Smooth muscle cell (in vitro differentiated cells): ENCODE results near the gene LYPD6B. TPM values are rescaled to one million over a fixed set of nuclear protein-coding genes. Genes with fewer than 3 reads are reported as not detected.

Source experiments
- DNase-seq: peaks from one replicate; lab custom pipeline; 2025; ENCODE audit not compliant: unreplicated experiment; lab: John Stamatoyannopoulos, UW
- H2AFZ ChIP-seq: fragments of 200-600 bp; sonication (generic); 2 replicates; pipeline ENCODE4 v1.6.0; 2016; ENCODE audit warnings: antibody characterized with exemption, low read depth, mild to moderate bottlenecking
- H3F3A ChIP-seq: fragments of 200-600 bp; sonication (generic); 2 replicates; pipeline ENCODE4 v1.6.0; 2017; ENCODE audit warnings: antibody characterized with exemption, low read depth
- H3K27ac ChIP-seq: fragments of 200-600 bp; sonication (generic); 2 replicates; pipeline ENCODE4 v1.5.1; 2016; ENCODE audit warnings: low read depth, mild to moderate bottlenecking
- H3K27me3 ChIP-seq: fragments of 200-600 bp; sonication (generic); 2 replicates; pipeline ENCODE4 v1.6.1; 2016; ENCODE audit warnings: low read depth, mild to moderate bottlenecking
- H3K36me3 ChIP-seq: fragments of 200-600 bp; sonication (generic); 2 replicates; pipeline ENCODE4 v1.5.1; 2016; ENCODE audit warnings: low read depth
- H3K4me1 ChIP-seq: fragments of 200-600 bp; sonication (generic); 2 replicates; pipeline ENCODE4 v1.5.1; 2016; ENCODE audit warnings: low read depth
- H3K4me2 ChIP-seq: fragments of 200-600 bp; sonication (generic); 2 replicates; pipeline ENCODE4 v1.6.0; 2016; ENCODE audit warnings: mild to moderate bottlenecking
- H3K4me3 ChIP-seq: fragments of 200-600 bp; sonication (generic); 2 replicates; pipeline ENCODE4 v1.5.1; 2016; ENCODE audit warnings: mild to moderate bottlenecking
- H3K79me2 ChIP-seq: fragments of 200-600 bp; sonication (generic); 2 replicates; pipeline ENCODE4 v1.6.0; 2016; ENCODE audit warnings: low read depth, mild to moderate bottlenecking
- H3K9ac ChIP-seq: fragments of 200-600 bp; sonication (generic); 2 replicates; pipeline ENCODE4 v1.6.0; 2016; ENCODE audit warnings: low read depth
- H3K9me3 ChIP-seq: fragments of 200-600 bp; sonication (generic); replicated peaks from 2 replicates; pipeline ENCODE4 v1.5.1; 2016; ENCODE audit warnings: low read depth
- H4K20me1 ChIP-seq: fragments of 200-600 bp; sonication (generic); 2 replicates; pipeline ENCODE4 v1.6.0; 2016; ENCODE audit warnings: low read depth
- WGBS: methylation state at CpG from one replicate; pipeline ENCODE4 v1.1.7; 2016; ENCODE audit warnings: low lambda C conversion rate; 5-methylcytosine and 5-hydroxymethylcytosine counted together
- polyA plus RNA-seq: library from polyadenylated mRNA; unstranded; fragments of >200 nt; fragmentation: Nextera tagmentation; extraction: Ambion mirVana; gene quantifications from 2 replicates; pipeline ENCODE4 v1.2.1, GENCODE V29; 2016
- total RNA-seq: library from RNA; depleted of rRNA; stranded (reverse); fragments of >200 nt; gene quantifications from 2 replicates; pipeline ENCODE4 v1.2.3, GENCODE V29; 2014
- TF ChIP-seq, protein P1 (sequence below): fragments of 200-600 bp; sonication (generic); IDR thresholded peaks from 2 replicates; pipeline ENCODE4 v1.5.1; 2017; ENCODE audit warnings: borderline replicate concordance, mild to moderate bottlenecking, antibody characterized with exemption; ENCODE audit not compliant: insufficient read depth, poor library complexity, severe bottlenecking

LYPD6B gene
- total and polyA plus RNA-seq, 2 experiments from 2014 or later: 4.9 to 10.6 TPM

DNA sequence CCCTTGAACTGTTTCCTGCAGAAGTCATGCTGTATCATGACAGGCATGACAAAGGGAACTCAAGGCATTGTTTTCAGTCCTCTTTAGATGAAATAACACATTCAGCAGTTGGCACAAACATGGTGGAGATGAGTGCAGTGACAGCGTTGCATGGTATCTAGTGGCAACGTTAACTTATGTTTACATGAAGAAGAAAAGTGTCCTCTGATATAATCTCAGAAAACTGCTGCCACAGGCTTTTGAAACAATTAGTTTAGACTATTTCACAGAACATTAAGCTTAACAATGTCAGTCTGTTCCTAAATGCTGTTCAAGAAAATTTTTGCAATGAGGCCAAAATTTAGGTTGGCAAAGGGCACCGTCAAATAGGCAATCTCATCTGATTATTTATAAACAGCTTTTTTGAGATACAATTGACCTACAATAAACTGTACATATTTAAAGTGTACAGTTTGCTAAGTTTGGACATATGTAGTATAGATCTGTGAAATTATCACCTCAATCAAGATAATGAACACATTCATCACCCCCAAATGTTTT lies 64.7 kb downstream of the LYPD6B start:
- no peak for DNase-seq
- H3K9me3 ChIP-seq: no peaks in the 10 kb centered on the region
- no peaks in the 10 kb centered on the region for H3F3A ChIP-seq
- 88% methylated on average over 3 of the region's 3 CpGs for WGBS
- H3K27ac ChIP-seq: no peak overlapping the region
- no peaks in the 10 kb centered on the region for H3K36me3 ChIP-seq
- H3K4me1 ChIP-seq: peaks cover 4% of the 10 kb centered on the region
- no peak overlapping the region for H3K9ac ChIP-seq
- H4K20me1 ChIP-seq: no peaks in the 10 kb centered on the region
- no peaks in the 10 kb centered on the region for H3K27me3 ChIP-seq
- H3K79me2 ChIP-seq: no peaks in the 10 kb centered on the region
- no peak overlapping the region for H2AFZ ChIP-seq
- H3K4me3 ChIP-seq: no peak overlapping the region
- TF ChIP-seq, protein P1, sequence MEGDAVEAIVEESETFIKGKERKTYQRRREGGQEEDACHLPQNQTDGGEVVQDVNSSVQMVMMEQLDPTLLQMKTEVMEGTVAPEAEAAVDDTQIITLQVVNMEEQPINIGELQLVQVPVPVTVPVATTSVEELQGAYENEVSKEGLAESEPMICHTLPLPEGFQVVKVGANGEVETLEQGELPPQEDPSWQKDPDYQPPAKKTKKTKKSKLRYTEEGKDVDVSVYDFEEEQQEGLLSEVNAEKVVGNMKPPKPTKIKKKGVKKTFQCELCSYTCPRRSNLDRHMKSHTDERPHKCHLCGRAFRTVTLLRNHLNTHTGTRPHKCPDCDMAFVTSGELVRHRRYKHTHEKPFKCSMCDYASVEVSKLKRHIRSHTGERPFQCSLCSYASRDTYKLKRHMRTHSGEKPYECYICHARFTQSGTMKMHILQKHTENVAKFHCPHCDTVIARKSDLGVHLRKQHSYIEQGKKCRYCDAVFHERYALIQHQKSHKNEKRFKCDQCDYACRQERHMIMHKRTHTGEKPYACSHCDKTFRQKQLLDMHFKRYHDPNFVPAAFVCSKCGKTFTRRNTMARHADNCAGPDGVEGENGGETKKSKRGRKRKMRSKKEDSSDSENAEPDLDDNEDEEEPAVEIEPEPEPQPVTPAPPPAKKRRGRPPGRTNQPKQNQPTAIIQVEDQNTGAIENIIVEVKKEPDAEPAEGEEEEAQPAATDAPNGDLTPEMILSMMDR: no peak
- H3K4me2 ChIP-seq: no peak overlapping the region

DNA sequence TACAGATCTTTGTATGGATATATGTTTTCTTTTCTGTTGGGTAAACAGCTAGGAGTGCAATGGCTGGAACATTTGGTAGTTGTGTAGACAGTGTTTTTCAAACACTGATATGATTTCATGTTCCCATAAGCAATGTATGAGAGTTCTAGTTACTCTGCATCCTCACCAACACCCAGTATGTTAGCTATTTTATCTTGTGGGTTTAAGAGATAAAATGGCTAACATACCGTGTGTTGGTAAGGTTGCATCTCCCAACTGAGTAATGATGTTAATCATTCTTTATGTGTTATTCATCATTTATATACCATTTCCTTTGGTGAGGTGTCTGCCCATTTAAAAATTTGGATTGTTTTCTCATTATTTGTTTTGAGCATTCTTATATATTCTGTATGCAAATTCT lies 65.7 kb downstream of the LYPD6B start:
- Histone ChIP-seq H2AFZ (no peak overlapping the region), H3K4me3 (no peak overlapping the region), H3K36me3 (no peaks in the 10 kb centered on the region), H3K4me1 (peaks cover 4% of the 10 kb centered on the region), H3K79me2 (peaks cover 2% of the 10 kb centered on the region), H3K9ac (no peak overlapping the region), H3K4me2 (no peak overlapping the region), H3K27ac (no peak overlapping the region), H3F3A (no peaks in the 10 kb centered on the region), H4K20me1 (no peaks in the 10 kb centered on the region), H3K9me3 (no peaks in the 10 kb centered on the region), H3K27me3 (no peaks in the 10 kb centered on the region)
- TF ChIP-seq, protein P1: no peak
- WGBS: 50% methylated on average over 1 of the region's 1 CpG
- no peak for DNase-seq

DNA sequence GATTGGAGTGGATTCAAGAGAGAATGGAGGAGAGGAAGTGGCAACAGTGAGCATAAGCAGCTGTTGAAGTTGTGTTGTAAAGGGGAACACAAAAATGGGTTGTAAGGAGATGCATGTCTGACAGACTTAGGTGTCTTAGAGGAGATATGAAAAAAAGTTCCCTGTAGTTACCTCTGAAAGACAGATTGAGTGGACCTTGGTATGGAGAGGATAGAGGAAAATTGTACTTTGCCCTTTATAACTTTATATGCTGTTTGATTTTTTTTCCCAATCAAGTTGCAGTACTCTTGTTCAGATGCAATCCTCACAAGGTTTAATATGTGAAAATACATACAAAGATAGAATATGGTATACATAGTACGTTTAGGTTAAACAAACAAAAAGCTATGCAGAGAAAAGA lies 73.6 kb downstream of the LYPD6B start:
- no peaks in the 10 kb centered on the region for H3K36me3 ChIP-seq
- no peaks in the 10 kb centered on the region for H3K27me3 ChIP-seq
- no peaks in the 10 kb centered on the region for H4K20me1 ChIP-seq
- no peak overlapping the region for H3K4me2 ChIP-seq
- H2AFZ ChIP-seq: no peak overlapping the region
- WGBS: 97% methylated on average over 1 of the region's 1 CpG
- H3K4me3 ChIP-seq: no peak overlapping the region
- no peaks in the 10 kb centered on the region for H3K4me1 ChIP-seq
- DNase-seq: no peak
- no peak overlapping the region for H3K9ac ChIP-seq
- H3K27ac ChIP-seq: no peak overlapping the region
- TF ChIP-seq, protein P1: no peak
- peaks cover 5% of the 10 kb centered on the region for H3K79me2 ChIP-seq
- no peaks in the 10 kb centered on the region for H3K9me3 ChIP-seq
- no peaks in the 10 kb centered on the region for H3F3A ChIP-seq

DNA sequence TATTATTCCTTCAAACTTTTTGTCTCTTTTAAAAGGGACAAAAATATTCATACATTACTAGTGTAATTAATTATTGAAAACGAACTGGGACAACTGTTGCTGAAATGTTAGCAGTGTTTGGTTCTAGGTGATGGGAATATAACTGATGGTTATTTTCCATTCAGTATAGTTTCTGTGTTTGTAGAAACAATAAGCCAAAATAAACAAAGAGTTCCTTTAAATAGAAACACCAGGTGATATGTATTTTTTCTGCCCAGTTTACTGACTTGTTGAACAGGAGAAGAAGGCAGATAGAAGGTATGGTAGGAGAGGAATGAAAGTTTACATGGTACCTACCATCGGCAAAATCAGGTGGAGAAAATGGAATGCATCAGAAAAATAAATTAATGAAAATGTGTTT lies 74.2 kb downstream of the LYPD6B start:
- TF ChIP-seq, protein P1: no peak
- Histone ChIP-seq H3K9me3 (no peaks in the 10 kb centered on the region), H3K27ac (no peak overlapping the region), H3K79me2 (peaks cover 5% of the 10 kb centered on the region), H3K36me3 (no peaks in the 10 kb centered on the region), H3K4me1 (no peaks in the 10 kb centered on the region), H4K20me1 (no peaks in the 10 kb centered on the region), H3K4me3 (no peak overlapping the region), H3K4me2 (no peak overlapping the region), H2AFZ (no peak overlapping the region), H3F3A (no peaks in the 10 kb centered on the region), H3K27me3 (no peaks in the 10 kb centered on the region), H3K9ac (no peak overlapping the region)
- DNase-seq: no peak
- 95% methylated on average over 2 of the region's 2 CpGs for WGBS
